Stomach (tissue), 4 donors: ENCODE results near the gene IRAK3.

Experiments used
- EP300 ChIP-seq: sonication (generic); formaldehyde crosslinking; IDR thresholded peaks from one replicate; pipeline ENCODE4 v1.6.1; 2017; ENCODE audit warnings: antibody characterized with exemption
- POLR2A ChIP-seq, 4 donors: fragments of 450-650 bp; IDR thresholded peaks; one replicate each; pipeline ENCODE4 v1.6.1; 2016; ENCODE audit warnings: antibody characterized with exemption in 4 of 4, control low read depth in 2 of 4, mild to moderate bottlenecking in 1 of 4, moderate library complexity in 1 of 4
- TF ChIP-seq, protein P1 (sequence below), 7 experiments: fragments of 450-650 bp in 4 of 7; fragments of 200-600 bp in 3 of 7; sonication (generic) in 3 of 7; IDR thresholded peaks; one replicate each; pipeline ENCODE4 v1.5.1; 2016 to 2019; ENCODE audit warnings: antibody characterized with exemption in 7 of 7, control low read depth in 2 of 7, mild to moderate bottlenecking in 1 of 7

DNA sequence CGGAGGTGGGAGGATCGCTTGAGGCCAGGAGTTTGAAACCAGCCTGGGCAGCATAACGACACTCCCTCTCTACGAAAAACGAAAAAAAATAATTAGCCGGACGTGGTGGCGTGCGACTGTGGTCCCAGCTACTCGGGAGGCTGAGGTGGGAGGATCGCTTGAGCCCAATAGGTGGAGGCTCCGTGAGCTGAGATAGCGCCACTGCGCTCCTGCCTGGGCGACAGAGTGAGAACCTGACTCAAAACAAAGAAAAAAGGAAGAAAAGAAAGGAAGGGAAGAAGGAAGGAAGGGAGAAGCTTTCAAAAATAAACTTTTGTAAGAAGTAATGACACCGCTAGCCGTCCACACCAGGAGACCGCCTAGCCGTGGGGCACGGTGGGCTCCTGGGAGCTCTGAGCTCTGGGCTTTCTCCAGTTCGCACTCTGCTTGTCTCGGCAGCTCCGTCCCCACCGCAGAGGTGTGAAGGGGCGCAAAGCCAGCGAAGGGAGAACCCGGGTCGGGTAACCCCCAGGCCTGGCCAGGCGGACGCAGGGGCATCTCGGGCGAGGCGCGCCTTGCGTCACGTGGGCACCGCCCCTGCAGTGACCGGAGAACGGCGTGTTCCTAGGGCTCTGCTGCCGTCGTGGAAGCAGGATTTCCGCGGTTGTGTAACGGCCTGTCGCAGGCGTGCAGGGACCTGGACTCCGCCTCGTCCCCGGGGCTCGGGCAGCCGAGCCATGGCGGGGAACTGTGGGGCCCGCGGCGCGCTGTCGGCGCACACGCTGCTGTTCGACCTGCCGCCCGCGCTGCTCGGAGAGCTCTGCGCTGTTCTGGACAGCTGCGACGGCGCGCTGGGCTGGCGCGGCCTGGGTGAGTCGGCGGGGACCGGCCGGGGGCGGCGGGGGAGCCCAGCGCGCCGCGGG is at the start of gene IRAK3:
- TF ChIP-seq EP300 (peak; percentile 91), POLR2A (IDR thresholded peaks at IDR 0.05) (peak in 1 of 4 donors; percentile 65)
- TF ChIP-seq, protein P1, sequence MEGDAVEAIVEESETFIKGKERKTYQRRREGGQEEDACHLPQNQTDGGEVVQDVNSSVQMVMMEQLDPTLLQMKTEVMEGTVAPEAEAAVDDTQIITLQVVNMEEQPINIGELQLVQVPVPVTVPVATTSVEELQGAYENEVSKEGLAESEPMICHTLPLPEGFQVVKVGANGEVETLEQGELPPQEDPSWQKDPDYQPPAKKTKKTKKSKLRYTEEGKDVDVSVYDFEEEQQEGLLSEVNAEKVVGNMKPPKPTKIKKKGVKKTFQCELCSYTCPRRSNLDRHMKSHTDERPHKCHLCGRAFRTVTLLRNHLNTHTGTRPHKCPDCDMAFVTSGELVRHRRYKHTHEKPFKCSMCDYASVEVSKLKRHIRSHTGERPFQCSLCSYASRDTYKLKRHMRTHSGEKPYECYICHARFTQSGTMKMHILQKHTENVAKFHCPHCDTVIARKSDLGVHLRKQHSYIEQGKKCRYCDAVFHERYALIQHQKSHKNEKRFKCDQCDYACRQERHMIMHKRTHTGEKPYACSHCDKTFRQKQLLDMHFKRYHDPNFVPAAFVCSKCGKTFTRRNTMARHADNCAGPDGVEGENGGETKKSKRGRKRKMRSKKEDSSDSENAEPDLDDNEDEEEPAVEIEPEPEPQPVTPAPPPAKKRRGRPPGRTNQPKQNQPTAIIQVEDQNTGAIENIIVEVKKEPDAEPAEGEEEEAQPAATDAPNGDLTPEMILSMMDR (IDR thresholded peaks at IDR 0.05) = no peak
